HG02678 (cell line): Measurements from ENCODE around the gene FAM228A.

Experiments used
- ATAC-seq: cut with Tn5 transposase; IDR thresholded peaks from one replicate; pipeline ENCODE4 v1.9.1; 2021; ENCODE audit warnings: mild to moderate bottlenecking, moderate library complexity; ENCODE audit not compliant: unreplicated experiment

Gene FAM228A

DNA sequence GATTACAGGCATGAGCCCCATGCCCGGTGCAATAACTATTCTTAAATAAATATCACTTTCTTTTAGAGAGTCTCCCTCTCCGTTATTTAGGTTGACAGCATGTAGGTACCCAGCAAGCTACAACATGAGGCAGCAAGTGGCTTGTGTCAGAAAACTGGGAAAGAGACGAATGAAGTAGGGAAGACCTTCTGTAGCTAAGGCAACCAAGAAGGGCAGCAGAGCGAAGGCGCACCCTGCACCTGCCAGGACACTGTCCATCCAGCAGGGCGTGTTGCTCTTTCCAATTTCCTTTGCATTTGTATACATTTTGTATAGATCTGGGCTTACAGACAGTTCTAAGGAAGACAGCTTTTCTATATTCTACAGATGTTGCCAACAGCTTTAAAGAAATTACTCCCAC lies 48.1 kb downstream of the FAM228A start:
- ATAC-seq, result no peak

DNA sequence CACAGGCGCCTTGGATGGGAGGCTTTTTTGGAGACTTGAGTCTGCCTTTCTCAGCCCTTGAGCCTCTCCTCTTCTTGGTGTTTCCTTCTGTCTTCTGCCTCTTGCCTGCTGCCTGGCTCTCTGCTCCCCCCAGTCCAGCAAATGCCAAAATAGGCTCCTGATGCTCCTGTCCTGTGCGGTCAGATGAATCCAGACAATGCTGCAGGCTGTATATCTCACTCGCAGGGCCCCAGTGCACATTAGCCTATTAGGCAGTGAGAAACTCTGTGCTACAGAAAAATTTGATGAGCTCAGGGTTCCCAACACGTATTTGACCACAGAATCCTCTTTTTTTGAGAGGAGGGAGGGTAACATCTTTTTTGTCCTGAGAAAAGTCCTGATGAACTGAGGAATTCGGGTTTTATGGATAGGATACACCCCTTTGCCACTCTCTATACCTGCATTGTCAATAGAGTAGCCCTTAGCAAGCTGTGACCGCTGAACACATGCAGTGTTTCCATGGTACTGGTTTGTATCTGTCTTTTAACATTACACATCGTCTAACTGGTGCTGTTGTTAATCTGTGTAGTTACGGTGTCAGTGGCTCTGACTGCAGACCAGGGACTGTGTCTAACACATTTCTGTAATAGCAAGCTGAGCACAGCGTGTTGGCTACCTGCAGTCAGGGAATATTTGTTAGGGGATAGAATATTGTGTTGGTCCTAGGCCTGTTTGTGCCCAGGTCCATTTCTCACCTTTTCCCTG lies 50.8 kb downstream of the FAM228A start:
- ATAC-seq, result no peak

- ATAC-seq, result no peak
These were observed 53.6 kb downstream of the FAM228A start for GRCh38 chr2:24228470-24228869.

DNA sequence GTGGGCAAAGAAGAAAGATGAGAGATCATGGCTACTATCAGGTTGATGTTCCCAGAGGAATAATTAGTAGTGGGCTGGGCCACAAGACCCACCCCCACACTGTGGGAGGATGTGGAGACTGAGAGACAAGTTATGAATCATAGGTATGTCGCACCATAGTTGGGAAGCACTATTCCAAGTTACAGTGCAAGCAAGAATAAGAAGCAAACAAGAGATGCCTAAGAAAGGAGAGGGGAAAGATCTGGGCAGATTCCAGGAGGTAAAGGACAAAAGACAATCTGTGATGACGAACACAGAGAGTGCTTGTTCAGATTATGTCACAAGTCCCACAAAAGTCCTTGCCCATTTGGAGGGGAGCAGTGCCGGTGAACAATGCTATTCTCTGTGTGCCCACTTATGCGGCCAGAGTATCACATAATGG lies 56.6 kb downstream of the FAM228A start:
- no peak for ATAC-seq

DNA sequence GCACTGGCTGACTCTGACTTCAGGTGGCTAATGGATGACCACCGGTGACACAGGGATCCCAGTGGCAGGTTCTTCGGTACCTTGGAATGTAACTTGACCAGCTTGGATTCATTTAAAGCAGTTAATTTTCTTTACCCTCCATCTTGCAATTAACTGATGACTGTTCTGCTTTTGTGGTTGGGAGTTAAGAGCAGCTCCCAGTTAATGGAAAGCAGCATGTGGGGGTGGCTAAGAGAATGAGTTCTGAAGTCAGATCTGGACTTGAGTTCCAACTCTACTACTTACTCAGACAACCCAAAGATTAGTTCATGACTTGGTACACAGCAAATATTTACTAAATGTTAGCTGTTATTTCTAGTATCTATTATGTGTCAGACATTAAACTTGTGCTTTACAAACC lies 58.5 kb downstream of the FAM228A start:
- no peak for ATAC-seq

- no peak for ATAC-seq
These were observed 62.5 kb downstream of the FAM228A start for GRCh38 chr2:24237313-24237712.

DNA sequence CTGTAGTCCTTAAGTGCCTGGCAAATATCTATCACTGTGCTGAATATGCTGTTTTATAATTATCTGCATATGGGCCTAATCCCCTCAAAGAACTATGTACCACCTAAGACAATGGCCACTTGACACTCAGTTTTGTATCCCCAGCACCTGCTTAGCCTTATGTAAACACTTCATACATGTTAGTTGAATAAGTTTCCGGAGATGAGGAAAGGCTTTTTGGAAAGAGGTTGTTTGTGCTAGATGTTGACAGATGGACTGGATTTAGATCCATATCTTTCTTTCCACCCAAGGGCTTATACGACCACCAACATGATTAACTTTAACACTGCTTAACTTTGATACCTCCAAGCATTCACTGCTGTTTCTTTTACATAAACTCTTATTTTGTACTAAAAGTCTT lies 63.3 kb downstream of the FAM228A start:
- no peak for ATAC-seq

- ATAC-seq, result no peak
These were observed 64.7 kb downstream of the FAM228A start for GRCh38 chr2:24239553-24239952.
